ENCODE measurements around the gene CPXM2.

Gene CPXM2

DNA sequence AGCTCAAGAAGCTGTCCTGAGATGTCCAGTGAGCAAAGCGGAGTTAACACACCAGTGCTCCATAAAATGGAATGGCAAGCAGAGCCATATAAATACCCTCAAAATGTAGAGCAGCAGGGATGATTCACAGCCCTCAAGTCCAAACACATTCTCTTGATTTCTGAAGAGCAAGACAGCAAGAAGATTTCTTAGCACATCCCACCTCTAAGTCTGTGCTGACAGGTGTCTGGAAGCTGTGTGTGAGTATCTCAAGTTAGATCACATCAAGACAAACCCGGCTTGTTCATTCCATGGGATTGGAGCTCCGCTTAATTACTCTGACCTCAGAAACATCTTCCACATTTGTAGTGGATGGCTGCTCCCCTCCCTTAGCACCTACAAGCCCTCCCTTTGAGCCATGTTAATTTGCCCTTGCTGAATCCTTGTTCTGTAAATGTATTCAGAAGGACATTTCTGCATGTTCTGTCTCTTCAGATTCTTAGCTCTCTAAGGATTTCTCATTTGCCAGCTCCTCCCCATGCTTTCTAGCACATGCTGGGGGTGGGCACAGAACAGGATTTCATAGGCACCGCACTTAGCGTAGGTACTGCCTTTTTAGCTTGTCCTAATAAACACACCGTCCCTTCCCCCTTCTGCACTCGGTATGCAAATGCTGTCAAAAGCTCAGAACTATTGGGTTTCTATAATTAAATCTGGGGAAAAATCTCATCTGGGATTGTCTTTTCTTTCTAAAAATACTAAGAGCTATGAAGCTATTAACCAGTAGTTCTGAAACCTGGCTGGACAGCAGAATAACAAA is 112.7 kb downstream of the CPXM2 start:
- TF ChIP-seq, protein P1, sequence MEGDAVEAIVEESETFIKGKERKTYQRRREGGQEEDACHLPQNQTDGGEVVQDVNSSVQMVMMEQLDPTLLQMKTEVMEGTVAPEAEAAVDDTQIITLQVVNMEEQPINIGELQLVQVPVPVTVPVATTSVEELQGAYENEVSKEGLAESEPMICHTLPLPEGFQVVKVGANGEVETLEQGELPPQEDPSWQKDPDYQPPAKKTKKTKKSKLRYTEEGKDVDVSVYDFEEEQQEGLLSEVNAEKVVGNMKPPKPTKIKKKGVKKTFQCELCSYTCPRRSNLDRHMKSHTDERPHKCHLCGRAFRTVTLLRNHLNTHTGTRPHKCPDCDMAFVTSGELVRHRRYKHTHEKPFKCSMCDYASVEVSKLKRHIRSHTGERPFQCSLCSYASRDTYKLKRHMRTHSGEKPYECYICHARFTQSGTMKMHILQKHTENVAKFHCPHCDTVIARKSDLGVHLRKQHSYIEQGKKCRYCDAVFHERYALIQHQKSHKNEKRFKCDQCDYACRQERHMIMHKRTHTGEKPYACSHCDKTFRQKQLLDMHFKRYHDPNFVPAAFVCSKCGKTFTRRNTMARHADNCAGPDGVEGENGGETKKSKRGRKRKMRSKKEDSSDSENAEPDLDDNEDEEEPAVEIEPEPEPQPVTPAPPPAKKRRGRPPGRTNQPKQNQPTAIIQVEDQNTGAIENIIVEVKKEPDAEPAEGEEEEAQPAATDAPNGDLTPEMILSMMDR (IDR thresholded peaks at IDR 0.05): no peak

DNA sequence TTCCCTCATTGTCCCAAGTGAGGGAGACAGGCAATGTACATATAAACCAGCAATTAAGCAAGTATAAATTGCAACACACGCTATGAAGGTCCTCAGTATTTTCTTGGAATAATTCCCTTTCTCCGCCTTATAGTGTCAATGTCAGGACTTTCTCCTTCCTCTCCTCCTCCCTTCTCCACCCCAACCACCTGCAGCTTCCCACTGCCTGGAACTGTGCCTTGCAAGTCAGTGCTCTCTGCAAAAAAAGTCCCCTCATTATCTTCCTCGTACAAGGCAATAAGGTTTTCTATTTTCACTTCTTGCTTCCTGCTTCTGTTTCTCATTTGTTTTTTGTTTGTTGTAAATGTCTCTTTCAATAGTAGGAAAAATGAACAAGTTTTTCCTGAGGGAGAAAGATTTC is 113.7 kb downstream of the CPXM2 start:
- TF ChIP-seq, protein P1 (IDR thresholded peaks at IDR 0.05): no peak

DNA sequence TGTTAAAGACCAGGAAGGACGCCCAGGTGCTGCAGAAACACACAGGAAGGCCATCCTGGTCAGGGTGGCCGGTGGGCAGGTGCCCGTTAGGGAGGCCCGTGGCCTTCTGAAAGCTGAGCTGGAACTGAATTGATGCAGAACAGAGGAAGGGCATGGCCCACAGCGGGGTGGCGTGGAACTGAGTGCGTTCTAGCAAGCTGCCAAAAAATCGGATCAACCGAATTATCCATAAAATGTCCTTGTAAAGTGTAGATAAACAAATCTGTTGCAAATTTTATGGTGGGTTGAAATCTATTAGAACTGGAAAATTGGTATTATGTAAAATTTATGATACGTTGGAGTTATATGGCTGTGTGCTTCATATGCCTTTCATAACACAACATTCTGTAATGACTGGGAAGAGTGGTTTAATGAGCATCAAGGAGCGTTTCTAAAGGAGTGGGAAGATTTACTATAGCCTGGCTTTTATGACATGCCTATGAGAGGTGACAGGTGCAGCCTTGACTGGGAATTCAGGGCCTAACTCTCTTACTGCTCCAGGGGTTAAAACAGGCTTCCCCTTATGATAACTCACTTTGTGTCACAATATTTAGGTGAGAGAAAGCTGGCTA is 117.4 kb downstream of the CPXM2 start:
- TF ChIP-seq, protein P1 (IDR thresholded peaks at IDR 0.05): no peak

DNA sequence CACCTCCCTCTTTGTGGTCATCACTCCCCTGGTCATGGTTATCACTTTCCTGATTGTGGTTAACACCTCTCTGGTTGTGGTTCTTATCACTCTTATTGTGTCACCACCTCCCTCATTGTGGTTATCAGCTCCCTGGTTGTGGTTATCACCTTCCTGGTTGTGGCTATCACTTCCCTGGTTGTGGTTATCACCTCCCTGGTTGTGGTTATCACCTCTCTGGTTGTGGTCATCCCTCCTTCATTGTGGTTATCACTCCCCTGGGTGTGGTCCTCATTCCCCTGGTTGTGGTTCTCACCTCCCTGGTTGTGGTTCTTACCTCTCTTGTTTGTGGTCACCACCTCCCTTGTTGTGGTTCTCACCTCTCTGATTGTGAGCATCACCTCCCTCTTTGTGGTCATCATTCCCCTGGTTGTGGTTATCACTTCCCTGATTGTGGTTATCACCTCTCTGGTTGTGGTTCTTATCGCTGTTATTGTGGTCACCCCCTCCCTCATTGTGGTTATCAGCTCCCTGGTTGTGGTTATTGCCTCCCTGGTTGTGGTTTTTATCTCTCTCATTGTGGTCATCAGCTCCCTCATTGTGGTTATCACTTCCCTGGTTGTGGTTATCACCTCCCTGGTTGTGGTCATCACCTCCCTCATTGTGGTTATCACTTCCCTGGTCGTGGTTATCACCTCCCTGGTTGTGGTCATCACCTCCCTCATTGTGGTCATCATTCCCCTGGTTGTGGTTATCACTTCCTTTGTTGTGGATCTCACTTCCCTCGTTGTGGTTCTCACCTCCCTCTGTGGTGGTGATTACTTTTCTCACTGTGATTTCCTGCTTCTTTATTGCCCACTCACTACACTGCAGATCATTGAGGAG is 118.7 kb downstream of the CPXM2 start:
- TF ChIP-seq, protein P1 (IDR thresholded peaks at IDR 0.05): no peak

DNA sequence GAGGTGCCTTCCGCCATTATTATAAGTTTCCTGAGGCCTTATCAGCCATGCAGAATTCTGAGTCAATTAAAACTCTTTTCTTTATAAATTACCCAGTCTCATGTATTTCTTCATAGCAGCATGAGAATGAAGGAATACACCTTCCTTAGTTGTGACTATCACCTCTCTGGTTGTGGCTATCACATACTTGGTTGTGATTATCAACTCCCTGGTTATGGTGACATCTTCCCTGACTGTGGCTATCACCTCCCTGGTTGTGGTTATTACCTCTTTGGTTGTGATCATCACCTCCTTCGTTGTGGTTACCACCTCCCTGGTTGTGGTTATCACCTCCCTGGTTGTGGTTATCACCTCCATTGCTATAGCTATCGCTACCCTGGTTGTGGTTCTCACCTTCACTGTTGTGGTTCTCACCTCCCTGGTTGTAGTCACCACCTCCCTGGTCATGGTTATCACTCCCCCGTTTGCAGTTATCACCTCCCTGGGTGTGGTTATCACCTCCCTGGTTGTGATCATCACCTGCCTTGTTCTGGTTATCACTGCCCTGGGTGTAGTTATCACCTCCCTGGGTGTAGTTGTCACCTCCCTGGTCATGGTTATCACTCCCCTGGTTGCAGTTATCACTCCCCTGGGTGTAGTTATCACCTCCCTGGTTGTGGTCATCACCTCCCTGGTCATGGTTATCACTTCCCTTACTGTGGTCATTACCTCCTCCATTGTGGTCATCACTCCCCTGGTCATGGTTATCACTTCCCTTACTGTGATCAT is 119.5 kb downstream of the CPXM2 start:
- TF ChIP-seq, protein P1 (IDR thresholded peaks at IDR 0.05): no peak

DNA sequence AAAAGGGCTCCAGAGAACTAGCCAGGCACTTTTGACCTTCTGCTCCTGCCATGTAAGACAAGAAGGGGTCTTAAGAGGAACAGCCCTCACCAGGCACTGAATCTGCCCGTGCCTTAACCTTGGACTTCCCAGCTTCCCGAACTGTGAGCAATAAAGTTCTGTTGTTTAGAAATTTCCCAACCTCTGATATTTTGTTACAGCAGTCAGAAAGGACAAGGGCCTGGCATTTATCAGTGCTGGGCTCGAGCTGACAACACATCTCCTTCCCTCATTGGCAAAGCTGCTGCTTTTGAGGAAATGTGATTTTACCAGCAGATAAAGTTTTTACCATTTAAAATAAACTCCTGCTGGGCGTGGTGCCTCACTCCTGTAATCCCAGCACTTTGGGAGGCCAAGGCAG is 122.0 kb downstream of the CPXM2 start:
- TF ChIP-seq, protein P1 (IDR thresholded peaks at IDR 0.05): no peak

DNA sequence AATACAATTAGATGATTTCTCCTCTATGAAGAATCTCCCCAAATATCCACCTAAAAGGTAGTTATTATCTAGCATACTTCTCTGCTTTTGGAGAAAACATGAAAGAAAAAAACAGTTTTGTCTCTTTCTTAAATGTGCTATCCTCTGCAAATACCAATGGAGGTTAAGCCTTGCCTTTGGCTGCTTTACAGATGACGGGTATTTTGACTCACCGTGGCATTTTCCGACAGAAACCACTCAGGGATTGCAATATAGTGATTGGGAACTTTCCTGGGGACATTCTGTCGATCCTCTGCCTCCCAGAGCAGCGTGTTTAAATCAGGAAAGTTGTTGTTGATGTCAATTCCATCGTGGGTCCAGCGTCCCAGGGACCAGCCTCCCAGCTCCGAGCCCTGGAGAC is 124.8 kb downstream of the CPXM2 start:
- TF ChIP-seq, protein P1 (IDR thresholded peaks at IDR 0.05): no peak
